PC-3 (cell line): ENCODE data around the gene IQSEC1.

Source experiments
- EZH2 ChIP-seq: fragments of 300-600 bp; sonication (generic); IDR thresholded peaks from one replicate; pipeline ENCODE4 v1.6.1; 2017; ENCODE audit warnings: antibody characterized with exemption, mild to moderate bottlenecking, low read length; ENCODE audit not compliant: unreplicated experiment
- EZH2phosphoT487 ChIP-seq: fragments of 300-600 bp; sonication (generic); IDR thresholded peaks from 2 replicates; pipeline ENCODE4 v1.6.1; 2018; ENCODE audit warnings: mild to moderate bottlenecking, antibody characterized with exemption, low read length, borderline replicate concordance
- TF ChIP-seq, protein P1 (sequence below): fragments of 300-600 bp; sonication (generic); conservative IDR thresholded peaks from 2 replicates; pipeline ENCODE4 v1.5.1; 2017; ENCODE audit warnings: antibody characterized with exemption, low read depth, mild to moderate bottlenecking, low read length

DNA sequence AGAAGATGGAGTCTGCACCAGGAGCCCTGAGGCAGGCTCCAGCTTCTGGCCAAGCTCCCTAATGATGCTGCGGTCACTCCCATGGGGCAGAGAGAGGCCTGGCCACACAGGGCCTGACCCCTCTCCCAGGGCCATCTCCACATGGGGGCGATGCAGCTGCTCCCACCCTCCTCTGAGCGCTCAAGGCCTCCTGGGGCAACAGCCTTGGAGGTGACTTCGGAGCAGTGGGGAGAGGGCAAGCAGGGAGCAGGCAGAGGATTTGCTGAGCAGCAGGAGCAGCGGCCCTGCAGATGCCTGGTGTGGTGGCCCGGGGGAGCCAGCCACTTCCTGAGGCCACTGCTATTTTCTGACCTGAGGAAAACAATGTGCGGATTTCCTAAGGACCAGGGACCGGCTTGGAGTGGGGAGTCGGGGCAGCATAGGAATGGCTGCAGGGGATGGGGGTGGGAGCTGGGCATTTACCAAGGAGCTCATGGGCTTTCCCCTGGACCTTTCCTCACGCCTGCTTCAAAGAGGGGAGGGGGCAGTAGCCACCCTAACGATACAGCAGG is 150.3 kb downstream of the IQSEC1 start:
- TF ChIP-seq, protein P1, sequence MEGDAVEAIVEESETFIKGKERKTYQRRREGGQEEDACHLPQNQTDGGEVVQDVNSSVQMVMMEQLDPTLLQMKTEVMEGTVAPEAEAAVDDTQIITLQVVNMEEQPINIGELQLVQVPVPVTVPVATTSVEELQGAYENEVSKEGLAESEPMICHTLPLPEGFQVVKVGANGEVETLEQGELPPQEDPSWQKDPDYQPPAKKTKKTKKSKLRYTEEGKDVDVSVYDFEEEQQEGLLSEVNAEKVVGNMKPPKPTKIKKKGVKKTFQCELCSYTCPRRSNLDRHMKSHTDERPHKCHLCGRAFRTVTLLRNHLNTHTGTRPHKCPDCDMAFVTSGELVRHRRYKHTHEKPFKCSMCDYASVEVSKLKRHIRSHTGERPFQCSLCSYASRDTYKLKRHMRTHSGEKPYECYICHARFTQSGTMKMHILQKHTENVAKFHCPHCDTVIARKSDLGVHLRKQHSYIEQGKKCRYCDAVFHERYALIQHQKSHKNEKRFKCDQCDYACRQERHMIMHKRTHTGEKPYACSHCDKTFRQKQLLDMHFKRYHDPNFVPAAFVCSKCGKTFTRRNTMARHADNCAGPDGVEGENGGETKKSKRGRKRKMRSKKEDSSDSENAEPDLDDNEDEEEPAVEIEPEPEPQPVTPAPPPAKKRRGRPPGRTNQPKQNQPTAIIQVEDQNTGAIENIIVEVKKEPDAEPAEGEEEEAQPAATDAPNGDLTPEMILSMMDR, result no peak
- TF ChIP-seq EZH2phosphoT487, result no peak
- no peak for TF ChIP-seq EZH2
